Measurements from ENCODE around the gene MTOR.

MTOR gene

DNA sequence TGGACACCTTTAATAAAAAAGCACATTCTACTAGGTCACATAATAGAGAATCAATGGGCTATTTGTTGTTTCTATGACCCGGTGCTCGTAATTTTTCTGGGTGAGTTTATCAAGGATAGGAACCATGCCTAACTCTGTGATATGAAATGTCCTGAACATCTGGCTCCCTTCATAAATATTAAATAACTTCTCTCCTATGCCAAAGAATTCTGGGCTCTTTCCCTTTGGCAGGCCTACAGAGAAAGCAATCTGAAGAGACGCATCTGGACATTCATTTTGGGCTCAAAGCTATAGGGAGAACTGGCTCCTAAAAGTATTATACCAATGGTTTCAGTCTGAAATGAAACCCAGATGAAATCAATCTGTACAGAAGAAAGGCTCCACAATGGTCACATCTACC is 112.0 kb downstream of the MTOR start:
- DNase-seq (ENCODE audit: low read depth): no peak

DNA sequence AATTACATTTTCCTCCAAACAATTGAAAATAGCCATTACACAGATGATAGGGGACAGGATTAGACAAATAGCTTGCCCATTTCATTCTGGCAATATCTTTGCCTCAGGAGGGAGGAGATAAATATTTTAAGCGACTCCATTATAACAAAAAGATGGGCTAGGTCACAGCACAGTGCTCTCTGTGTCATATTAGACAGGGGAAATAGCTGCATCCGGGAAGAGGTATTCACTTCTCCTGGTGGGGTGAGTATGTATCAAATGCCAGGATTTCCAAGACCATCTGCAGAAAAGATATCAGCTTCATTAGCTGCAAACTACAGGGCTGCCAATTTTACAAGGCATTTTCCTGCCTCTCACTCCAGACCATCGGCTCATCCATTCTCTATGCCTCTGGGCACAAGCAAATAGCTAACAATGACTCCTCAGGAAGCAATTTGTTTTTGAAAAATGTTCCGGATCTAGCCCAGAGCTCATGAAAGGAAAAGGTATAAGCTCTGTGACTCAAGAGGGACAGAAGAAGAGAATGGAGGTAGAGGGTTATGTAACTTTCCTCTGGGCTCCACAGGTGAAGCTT is 115.1 kb downstream of the MTOR start:
- DNase-seq (ENCODE audit: low read depth): no peak

DNA sequence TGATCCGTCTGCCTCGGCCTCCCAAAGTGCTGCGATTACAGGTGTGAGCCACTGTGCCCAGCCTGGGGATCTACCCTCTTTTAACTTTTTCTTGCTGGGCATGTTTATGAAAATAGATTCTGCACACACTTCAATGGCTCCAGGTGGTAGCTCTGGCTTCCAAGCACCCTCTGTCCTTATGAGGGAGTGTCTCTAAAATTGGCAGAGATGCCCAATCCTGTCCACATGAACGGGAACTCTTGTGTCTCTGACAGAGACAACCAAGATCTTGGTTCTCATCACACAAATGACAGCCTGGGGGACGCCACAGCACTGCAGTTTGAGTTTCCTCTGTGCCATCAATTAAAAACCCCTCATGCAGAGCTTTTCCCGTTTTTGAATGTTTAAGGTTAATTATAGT is 116.6 kb downstream of the MTOR start:
- DNase-seq (ENCODE audit: low read depth): no peak

DNA sequence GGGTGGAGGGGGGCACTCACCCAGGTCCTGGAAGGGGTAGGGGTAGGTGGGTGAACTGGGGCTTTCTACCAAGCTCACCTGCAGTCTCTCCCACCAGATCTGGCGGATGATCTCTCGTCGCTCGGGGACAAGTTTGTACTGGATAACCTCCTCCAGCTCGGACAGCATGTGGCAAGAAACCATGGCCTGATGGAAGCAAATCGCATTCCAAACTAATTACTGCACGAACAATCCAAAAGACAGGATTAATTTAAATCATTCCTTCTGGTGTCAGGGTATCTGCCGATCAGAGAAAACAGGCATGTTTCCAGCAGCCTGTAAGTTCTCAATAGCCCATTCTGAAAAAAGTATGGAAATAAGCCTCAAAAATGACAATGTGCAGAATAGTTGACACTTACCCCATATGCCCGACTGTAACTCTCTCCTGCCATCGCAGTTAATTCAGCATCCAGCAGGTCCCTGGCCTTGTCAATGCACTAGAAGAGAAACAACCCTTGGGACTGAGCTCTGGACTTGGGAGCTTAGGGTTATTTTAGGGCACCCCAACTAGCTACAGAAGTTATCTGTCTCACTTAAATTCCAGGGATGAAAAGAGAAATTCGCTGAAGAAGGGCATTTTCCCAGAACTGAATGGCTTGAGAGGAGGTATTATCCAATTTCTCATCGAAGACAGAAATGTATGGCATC is 117.6 kb downstream of the MTOR start:
- DNase-seq (ENCODE audit: low read depth): no peak

DNA sequence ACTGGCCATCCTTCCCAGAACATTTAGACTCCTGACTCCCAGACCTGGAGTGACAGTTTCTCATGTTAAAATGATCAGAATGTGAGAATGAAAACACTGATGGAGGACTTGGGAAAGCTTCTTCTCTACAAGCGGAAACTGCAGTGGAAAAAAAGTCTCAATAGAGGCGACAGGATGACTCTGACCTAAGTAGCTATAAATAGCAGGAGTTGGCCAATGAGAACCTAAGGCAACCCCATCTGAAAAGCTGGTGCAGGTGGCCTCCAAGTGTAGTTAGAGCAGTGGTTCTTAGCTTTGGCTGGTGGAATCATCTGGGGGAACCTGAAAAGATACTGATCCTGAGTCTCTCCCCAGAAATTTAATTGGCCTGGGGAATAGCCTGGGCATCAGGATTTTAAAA is 118.4 kb downstream of the MTOR start:
- no peak for DNase-seq (ENCODE audit: low read depth)

DNA sequence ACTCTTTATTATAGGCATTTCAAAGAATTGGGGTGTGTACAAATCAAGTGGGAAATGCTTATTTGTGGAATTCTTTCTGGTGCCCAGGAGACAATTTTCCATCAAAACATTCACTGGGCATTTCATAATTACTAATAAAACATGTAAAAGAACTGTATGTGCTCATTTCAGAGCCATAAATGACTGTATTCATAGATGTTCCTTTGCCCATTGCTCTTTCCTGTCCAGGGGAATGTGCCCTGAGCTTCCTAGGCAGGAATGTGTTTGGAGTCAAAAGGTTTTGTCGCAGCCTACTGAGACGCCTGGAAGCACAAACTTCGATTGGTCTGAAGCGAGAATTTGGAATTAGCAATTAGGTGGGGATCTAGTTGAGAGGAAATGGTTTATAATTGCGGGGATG is 119.0 kb downstream of the MTOR start:
- no peak for DNase-seq (ENCODE audit: low read depth)

DNA sequence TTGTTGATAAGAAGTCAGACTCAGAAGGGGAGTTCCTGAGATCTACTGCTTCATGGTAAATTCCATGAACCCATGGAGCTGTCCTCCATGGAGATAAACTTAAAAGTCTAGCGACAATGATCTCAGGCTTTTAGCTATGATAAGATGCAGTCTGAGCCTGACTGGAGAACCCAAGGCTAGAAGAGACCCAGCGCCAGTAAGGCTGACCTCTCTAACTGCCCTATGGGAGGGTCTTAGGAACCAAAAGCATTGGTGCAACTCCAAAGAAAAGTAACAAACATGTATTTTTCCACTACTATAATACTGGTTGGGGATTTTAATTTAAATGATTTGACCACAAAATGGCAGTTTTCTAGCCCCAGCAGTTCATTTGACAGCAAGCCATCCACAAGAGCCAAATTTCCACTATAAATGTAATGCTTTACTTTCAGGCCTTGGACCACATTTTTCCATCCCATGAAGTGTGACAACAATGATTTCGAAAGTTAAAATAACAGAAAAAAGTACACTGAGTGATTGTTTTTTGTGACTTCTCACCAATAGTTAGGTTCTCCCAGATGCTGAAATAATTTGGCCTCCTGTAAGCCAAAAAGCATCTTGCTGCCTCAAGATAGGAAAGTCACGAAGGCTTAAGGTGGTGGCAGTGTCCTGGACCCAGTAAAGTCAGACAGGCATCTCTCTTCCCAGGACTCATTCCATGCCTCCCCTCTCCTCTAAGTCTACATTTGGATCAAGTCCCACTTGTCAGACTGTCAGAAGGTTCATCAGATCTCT is 119.5 kb downstream of the MTOR start:
- DNase-seq (ENCODE audit: low read depth): no peak

DNA sequence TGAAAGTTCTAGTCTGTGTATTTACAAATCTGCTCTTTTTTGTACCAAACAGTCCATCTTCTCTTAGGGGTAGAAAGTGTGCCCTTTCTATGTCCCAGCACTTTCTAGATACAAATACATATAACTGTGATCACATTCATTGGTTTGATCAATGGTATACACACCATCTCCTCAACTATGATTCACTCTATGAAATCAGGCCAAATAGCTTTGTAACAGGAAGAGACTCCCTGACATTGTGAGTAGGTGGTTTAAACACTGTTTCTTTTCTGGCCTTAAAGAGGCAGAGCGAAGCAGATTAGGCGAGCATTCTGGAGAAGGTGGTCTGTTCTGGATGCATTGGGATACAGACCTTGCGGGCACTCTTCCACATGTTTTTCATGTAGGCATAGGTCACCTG is 123.4 kb downstream of the MTOR start:
- no peak for DNase-seq (ENCODE audit: low read depth)

DNA sequence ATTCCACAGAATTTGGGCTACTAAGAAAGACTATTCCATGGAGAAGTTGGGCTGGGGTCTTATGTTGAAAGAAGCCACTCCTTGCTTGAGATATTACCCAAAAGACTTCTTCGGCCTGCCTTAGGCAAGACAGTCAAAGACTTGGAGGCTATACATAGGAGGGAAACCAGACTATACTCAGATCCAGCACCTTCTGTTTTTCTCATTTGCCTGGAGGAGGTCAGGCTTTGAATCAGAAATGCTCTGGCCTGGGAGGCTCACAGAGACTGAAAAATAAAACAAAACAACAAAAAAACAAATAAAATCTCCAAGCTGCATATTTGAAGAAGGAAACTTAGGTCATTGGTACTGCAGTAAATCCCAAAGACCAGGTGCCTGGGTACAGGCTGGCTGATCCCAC is 124.3 kb downstream of the MTOR start:
- DNase-seq (ENCODE audit: low read depth): no peak

DNA sequence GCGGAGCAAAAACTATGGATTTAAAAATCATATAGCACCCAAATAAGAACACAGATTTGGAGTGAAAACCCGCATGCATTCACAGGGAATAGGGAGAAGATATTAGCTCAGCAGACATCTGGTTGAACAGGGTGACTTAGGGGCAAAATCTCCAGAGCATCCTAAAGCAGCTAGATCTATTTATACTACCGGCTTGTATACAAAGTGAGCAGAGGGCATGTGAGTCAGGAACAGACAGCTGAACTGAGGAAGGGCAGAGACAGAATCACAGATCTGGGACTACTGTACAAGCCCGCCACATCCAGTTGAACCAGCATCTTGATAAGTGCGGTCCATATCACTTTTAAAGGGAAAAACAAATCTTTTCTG is 127.5 kb downstream of the MTOR start:
- DNase-seq (ENCODE audit: low read depth): no peak

DNA sequence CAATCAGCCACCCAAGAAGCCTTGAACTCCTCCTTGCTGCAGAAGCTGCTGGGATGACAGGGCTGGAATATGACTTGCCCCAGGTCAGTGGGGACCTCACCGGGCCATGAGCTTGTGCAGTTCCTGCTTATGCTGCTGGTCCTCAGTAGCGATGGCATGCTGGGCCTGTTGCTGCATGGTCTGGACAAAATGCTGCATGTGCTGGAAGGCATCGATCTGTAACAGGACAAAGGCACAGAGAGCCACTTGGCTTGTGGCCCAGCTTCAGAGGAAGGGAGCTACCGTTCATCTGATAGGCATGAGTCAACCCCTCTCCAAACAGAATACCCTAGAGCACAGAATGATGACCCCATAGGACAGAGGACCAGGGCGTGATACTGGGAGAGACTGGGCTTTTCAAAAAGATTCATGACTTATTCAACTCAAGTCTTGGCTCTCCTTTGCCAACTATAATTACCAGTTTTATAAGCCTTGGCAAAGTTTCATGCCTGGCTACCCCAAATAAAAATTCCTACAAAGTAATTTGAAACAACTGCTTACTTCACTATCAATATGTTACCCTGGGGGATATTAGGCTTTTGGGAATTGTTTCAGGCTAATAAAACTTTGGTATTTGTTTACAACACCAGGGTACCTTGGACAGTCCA is 128.0 kb downstream of the MTOR start:
- DNase-seq (ENCODE audit: low read depth): no peak

DNA sequence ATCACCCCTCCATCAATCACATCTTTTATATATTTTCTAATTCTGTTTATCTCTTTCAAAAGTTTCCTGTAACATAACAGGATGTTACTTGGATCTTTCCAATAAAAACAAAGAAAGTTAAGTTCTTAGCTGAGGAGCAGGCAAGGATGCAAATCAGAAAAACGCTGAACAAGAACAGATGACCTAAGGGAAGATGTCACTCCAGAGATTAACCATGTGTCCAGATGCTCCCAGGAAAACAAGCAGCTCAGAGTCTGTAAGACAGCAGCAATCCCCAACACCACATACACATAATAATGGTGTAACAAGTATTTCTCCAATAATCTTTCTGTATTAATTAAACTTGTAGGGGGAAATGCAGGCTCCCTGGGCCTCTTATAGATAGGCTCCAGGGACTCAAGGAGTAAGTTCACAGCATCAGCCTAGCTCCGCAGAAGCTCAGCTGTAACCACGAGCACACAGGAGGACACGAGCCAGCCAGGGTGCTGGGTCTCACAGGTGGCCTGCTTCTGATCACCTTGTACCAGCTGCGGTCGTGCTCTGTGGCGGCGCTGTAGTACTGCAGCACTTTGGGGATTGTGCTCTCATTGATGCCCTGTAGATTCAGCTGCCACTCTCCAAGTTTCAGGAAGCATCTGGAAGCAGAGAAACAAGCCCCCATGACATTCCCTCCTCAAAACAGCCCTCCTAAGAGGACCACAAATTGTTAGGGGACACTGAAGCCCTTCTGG is 129.6 kb downstream of the MTOR start:
- DNase-seq (ENCODE audit: low read depth): no peak

DNA sequence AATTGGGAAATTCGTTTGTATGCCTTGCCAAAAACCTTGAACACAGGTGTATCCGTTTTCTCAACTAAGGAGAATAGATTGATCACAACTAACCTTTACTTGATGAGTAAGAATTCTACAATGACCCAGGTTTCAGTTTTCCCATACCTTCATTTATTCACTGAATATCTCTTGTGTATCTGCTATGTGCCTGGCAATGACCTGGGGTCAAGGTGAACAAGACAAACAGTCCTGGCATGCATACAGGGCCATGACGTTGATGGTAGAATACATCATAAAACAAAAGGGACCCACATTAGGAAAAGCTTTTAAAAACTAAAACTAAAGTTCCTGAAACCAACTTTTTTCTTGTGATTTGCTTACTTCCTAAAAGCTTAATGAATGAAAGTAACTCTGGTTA is 130.5 kb downstream of the MTOR start:
- DNase-seq (ENCODE audit: low read depth): no peak

DNA sequence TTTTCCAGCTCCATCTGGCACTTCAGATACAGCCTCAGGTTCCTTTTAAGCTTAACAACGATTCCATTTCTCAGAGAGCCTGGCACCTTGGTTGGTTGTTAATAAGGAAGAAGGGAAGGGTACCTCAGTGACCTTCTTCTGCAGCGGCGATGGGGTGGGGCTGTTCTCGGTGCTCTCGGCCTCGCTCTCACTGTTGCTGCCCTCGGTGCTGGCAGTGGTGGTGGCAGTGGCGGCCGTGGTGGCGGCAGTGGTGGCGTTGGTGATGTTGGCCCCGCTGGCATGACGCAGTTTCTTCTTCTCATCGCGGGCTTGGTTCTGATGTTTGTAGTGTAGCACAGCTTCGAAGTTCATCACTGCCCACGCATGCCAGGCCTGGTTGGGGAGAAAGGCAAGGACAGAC is 131.9 kb downstream of the MTOR start:
- no peak for DNase-seq (ENCODE audit: low read depth)

DNA sequence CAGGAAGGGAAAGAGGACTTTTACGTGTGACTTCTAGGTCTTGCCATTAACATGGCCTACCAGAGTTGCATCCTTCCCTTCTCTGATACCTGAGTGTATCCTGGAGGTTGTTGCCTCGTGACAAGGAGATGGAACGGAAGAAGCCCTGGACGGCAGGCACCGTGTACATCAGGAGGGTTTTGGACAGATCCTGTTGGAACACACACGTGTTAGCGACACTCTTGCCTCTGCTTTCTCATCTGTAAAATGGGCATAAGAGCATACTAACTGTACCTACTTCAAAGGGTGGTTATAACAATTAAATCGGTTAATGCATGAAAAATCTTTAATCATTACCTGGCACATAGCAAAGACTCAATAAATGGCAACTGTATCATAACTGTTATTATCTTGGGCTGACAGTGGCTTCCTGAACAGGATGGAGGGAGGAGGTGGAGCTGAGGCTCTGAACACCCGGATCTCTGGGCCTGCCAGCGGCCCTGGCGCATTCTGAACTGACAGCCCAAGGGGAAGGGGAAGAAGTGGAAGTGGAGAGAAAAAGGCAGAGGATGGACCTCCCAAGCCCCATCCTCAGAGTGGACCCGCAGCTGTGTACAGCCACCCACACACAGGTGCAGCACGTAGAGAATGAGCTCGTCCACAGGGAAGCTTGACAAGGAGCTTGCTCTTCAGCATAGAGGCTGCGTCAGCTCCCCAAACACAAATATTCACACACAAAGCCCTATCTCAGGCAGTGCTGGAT is 132.5 kb downstream of the MTOR start:
- DNase-seq (ENCODE audit: low read depth): no peak

DNA sequence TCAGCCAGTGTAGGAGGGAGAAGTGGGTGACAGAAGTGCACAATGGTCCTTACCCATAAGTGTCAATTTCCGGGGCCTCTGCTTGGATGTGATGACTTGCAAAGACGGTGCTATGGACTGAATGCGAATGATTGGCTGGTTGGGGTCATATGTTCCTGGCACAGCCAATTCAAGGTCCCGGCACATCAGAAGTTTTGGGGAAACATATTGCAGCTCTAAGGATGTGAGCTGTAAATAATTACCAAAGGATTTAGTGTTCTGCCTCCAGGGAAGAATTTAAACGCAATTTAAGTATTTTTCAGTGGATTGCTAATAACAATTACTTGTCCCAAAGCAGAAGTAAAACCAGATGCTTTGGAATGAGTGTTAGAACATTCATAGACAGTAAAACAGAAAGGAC is 135.8 kb downstream of the MTOR start:
- no peak for DNase-seq (ENCODE audit: low read depth)

DNA sequence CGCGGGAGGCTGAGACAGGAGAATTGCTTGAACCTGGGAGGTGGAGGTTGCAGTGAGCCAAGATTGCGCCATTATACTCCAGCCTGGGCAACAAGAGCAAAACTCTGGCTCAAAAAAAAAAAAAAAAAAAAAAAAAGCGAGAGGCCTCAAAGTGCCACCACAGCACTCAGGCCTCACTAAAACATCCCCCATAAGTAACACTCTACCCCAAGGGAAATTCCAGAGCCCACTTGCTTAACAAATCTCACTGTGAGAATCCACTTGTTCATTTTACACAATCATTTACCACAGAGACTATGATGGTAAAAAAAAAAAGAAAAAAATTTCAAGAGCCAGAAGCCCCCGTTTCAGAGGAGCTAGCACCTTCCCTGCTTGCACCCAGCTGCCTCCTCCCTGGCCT is 136.4 kb downstream of the MTOR start:
- no peak for DNase-seq (ENCODE audit: low read depth)

DNA sequence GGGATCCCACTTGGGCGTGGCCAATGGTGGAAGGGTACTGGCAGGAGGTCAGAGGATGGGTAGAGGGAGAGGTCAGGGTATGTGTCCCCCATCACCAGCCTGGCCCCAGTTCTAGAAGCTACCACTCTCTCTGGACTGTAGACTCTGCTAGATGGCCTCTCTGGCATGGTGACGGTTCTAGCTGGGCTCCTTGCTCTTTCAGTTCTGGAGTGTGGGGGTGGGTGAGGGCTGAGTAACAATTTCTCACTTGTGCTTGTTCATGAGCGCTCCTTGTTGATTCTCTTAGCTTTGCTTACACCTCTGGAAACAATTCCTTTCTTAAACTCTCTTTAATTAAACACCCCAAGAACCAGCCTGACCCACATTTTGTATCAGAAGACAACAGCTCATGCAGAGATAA is 137.4 kb downstream of the MTOR start:
- DNase-seq (ENCODE audit: low read depth): no peak

DNA sequence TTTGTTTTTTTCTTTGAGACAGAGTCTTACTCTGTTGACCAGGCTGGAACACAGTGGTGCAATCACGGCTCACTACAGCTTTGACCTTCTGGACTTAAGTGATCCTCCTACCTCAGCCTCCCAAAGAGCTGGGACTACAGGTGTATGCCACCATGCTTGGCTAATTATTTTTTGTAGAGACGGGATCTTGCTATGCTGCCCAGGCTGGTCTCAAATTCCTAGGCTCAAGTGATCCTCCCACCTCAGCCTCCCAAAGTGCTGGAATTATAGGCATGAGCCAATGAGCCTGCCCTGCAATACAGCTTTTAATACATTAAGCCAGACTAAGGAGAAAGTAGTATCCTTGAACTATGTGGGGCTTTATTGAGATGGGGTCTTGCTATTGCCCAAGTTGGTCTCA is 146.0 kb downstream of the MTOR start:
- no peak for DNase-seq (ENCODE audit: low read depth)

DNA sequence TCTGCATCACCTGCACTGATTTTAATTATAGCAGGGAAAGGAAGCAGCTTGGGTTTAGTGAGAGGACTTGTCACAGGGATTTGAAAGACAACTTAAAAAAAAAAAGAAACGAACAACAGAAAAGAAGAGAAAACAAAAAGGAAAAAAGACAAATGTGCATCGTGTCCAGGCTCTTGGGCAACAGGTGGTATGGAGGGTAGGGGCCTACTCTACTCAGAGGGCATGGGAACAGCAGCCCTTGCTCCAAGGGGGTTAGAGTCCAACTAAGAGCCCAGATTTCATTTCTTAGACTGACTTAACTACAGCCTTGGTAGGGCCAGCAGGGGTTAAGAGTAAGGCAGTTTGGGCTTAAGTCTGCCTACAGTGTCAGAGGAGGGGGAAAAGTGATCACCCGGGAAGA is 147.4 kb downstream of the MTOR start:
- DNase-seq (ENCODE audit: low read depth): no peak

DNA sequence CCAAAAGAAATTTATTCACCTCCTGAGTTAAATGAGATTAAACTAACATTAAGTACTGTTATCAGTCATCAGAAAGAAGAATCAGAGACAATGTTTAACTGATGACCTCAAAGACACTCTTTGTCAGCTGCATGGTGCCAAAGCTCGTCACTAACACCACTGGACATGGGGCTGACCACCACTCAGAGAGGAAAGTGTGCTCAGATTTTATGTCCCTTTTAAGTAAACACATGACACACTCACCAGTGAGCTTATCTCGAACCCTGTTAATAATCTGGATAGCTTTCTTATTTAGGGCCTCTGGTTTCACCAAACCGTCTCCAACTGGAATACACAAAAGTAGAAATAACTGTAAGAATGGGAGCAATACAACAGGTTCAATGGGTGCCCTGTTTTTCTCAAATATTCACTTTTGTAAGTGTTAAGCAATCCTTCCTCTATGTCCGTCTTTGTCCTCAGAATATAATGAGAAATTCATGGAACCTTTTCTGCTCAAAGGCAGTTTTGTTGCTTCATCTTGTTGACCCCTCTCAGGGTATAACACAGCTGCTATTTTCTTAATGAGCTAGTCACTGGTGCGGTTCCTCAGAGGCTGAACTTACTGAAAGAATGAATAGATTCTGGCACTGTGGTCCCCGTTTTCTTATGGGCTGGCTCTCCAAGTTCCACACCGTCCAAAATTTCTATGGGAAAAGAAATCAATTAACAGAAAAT is 153.1 kb downstream of the MTOR start:
- DNase-seq (ENCODE audit: low read depth): no peak
